Activated CD4-positive, alpha-beta T cell treated with anti-CD3 and anti-CD28 coated beads for 4 hours (primary cell): ENCODE measurements around the gene HOXB4.

Experiments
- DNase-seq, 2 donors: peaks; one replicate each; pipeline ENCODE4 v3.0.0-alpha.2; 2020

Gene HOXB4

DNA sequence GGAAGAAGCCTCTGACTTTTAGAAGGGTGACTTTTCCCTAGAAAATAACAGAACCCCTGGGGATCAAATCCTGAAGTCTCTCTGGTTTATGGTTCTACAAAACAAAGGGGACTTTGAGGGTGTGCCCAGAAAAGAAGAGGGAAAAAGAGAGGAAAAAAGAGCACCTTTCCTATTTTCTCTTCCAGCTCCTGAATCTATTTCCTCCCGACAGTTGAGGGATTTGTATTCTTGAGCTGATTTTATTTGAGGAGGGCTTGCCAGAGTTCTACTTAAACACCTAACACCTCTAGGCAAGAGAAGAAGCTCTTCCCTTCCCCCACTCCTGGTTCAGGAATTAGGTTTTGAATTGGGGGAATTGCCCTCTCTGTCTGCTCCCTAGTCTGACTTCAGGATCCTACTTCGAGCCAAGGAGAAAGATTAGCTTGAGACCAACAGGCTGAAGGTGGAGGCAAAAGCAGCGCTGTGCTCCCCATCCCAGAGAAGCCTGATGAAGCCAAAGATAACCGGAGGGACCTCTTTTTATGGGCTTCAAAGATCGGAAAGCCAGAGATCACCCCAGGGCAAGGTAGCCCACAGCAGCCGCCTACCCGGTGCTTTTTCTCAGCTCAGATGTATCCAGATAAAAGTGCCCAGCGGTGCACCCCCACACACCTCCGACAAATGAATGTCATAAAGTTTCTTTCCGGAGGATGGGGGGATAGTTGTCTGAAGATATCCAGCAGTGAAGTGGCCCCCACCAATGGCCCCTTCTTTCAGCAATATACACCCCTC lies 11.1 kb upstream of the HOXB4 start:
- no peak for DNase-seq

DNA sequence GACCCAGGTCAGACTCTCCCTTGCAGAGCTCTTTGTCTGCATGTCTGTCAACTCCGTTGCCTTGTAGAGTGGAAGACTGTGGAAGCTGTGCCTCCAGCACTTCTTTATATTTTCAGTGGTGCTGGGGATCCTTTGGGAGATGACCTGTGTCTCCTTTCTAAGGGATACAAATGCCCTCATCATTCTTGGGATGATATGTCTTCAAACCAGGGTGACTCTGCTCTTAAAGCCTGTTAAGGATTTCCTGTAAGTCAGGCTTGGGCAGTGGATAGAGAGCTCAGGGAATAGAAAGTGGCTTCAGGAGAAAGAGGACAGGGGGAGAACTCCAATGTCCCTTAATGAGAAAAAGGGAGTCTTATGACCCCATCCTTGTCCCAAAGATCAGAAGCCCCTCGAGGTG lies 10.4 kb upstream of the HOXB4 start:
- no peak for DNase-seq

DNA sequence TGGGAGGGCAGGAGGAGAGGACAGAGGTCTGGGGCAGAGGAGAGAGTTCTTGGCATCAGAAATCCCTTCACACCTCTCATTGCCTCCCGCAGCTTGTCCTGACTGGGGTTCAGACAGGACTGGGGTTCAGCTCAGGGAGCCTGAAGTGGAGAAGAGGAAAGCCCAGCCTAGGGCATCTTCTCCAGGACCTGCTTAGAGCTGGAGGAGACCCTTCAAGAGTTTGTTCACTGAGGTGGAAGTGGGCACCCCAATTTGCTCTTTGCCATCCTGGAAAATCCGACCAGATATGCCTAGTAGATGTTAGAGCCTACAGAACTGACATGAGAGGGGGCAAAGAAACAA lies 9.9 kb upstream of the HOXB4 start:
- no peak for DNase-seq

DNA sequence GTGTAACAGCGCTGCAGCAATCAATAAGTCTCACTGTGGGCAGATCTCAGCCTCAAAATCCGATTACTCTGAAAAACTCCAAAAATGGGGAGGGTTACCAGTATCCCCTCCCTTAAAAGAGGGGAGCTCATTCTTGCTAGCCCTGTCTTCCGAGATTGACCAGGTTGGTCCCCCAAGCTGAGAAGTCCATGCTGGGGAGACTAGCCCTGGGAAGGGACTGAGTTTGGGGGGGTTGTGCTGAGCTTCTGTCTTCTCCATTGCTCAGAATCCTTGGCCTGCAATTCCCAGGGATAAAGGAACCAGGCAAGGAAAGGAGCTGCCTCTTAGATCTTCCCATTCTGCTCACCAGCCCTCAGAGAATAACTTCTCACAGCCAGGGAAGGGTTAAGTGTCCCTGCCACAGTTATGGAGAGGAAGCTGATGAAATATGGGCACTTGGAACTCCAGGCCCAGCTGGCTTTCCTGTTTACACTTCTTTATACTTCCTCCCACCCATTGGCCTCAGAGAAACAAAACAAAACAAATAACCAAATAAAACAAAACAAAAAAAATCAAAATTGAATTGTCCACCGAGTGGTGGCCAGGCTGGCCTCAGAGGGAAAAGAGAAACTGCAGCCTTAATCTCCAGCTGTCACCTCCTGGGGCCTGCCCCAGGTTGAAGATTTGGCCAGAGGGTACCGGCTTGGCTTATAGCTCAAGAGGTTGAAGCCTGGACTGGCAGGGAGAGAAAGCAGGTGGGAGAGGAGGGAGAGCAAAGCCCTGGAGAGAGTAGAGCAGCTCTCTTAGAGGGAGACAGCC lies 9.3 kb upstream of the HOXB4 start:
- no peak for DNase-seq

DNA sequence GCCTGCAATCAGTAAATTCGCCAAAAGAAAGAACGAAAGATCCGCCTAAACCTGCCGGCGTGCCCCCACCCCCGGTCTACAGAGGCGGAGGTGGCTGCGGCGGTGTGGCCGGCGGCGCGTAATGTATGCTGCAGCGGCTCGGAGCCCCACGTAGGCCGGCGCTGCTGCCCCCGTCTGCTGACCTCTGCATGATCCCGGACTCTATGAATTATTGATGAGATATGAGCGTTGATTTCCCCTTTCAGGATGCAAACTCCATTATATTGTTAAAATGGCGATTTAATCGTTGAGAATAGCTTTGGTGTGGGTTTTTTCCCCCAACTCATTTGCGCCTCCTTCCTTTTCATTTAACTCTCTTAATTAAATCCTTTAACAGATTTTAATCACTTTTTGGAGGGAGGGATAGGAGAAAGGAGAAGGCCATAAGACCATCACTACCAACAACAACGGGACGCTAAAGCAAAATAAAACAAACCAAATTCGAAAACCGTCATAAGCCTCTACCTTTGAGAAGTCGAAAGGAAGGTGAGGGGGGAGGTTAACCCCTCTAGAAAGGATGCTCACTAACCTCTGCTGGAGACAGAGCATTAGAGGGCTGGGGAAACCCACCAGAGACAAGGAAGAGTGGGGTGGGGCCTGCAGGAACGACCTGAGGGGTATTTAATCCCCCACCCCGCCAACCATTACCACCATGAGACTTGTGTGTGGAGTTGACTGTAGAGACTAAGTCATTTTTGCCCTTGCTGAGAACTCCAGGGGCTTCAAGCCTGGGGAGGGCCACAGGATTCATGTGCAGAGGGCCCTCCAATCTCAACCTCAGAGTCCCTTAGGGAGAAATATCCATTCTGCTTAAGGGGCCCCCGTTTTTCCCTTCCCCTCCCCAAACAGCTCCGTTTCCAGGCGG lies 8.5 kb upstream of the HOXB4 start:
- peak in 1 of 2 donors; percentile 51 for DNase-seq

DNA sequence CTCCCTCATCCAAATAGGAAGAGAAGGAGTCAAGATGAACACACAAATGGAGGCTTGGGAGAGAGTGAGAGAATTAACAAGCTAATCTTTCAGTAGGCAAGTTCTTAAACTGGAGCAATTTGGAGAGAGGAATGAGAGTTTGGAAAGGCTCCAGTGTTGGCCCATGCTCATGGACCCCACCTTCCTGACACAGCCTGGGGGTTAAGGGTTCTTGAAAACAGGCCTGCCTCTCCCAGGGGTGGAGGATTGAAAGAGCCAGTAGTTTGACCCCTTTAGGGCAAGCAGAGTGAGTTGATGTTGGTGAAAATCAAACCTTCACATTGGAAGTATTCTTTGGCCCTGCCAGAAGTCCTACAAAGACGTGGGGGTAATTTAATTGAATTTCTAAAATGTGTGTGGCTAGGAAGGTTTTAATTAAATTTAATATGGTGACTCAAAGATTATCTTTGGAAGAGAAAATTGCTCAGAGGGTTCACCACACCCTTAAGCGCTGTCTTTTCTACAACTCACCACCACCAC lies 6.1 kb upstream of the HOXB4 start:
- DNase-seq: no peak

DNA sequence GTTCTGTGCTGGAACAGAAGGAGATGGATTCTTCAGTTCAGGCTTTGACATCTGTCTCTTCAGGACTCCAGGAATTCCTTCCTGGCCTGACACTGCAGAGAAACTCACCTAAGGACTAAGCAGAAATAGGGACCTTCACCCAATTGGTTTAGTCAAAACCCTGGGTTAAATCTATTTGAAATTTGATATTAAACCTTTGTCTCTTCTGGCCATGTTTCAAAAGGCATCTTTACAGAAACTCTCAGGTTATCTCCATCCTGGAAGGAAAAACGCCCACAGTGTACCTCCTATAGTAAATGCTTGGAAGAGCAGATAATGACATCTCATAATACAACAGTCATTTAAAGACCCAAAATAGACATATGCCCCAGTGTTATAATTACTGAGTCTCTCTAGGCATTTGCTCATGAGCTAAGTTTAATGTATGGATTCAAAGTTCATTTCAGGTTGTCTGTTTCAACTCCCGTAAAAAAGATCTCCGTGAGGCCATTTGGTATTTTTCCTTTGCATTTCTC lies 5.6 kb upstream of the HOXB4 start:
- no peak for DNase-seq

DNA sequence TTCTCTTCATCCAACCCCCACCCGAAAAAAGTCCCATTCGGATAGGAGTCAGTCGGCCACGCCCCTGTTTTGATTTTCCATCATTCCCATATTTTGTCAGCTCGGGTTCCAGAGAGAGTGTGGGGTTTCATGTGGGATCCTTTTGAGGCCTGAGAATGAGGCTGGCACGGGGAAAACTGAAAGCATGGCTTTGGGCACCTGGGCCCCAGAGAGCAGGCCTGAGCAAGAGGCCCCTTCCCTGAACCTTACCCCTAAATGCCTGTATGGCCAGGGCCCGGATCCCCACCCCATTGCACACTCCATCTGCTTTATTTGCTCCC lies 4.6 kb upstream of the HOXB4 start:
- no peak for DNase-seq

DNA sequence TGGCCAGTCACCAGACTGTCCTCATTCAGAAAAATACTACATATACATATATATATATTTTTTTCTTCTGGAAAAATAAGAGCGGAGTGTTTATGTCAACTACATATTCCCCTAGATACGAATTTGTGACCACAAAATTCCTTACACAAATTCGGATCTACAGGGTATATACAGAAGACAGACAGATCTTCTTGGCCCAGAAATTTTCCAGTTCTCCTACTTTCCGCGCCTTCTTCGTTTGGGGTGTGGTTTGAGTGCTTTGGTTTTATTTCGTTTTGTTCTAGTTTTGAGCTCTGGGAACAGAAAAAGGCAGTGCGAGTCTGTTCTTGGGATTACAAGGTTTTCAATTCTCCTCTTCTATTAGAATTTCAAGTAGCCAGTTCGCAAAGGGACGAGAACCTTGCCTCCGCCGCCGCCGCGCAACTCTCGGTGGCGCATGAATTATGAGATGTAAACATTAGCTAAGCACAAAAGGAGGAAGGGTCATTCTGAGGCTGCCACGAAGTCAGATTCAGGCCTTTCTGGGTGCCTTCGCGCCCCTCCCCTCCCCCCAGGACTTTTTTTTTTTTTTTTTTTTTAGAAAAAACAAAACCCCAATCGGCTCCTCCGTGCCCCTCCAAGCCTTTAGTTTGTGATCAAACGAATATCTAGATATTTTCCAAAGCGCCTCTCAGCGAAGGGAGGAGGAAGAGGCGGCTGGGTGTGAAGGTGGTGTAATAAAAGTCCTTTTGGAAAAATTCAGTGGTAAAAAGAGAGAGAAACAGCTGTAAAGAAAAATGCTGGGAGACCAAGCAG lies 1.8 kb upstream of the HOXB4 start:
- DNase-seq: no peak

DNA sequence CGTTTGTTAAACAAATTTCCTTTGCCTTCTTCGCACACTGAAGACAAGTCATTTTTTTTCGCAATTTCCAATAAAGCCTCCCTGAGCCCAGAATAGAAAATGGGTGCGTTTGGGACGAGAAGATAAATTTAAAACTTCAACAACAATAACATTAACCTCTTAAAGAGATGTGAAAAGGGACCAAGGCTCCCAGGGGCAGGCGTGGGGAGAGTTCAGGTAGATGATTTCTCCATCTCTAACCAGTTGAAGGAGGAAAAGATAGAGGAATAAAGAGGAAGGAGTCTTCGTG lies 1.3 kb upstream of the HOXB4 start:
- no peak for DNase-seq

DNA sequence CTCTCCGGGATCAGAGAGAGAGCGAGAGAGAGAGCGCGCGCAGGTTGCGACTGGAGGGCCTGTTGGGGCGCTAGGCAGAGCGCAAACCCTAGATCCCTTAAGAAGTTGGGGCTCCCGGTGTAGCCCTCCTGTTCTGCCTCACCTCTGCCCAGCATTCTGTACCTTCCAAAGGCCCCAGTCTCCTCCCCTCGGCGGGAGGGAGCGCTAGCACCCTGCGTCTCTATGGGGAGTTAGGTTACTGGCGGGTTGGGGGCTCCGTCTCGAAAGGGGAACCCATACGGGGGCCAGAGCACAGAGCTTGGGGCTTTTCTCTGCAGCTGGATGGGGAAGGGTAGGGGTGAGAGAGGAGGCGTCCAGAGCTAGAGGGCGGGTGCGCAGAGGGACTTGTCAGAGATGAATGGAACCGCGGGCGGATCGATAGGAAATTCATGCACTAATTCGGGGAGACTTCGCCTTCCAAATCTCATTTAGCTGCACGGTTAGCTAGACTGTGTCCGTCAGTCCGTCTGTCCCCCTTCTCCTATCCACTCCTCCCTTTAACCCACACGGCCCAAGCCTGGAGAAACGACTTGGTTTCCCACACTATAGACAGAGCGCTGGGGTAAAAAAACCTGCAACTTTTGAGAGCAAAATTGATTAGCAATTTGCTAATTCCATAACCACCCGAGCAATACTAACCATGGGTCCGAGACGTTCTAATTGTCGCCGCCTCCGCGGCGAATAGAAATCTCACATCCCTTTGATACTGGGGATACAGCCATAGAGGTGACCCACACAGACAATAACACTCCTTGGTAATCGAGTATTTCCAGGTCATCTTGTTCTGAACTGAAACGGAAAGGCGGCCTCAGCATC lies 693 bp upstream of the HOXB4 start:
- DNase-seq: peak in 1 of 2 donors; percentile 27

DNA sequence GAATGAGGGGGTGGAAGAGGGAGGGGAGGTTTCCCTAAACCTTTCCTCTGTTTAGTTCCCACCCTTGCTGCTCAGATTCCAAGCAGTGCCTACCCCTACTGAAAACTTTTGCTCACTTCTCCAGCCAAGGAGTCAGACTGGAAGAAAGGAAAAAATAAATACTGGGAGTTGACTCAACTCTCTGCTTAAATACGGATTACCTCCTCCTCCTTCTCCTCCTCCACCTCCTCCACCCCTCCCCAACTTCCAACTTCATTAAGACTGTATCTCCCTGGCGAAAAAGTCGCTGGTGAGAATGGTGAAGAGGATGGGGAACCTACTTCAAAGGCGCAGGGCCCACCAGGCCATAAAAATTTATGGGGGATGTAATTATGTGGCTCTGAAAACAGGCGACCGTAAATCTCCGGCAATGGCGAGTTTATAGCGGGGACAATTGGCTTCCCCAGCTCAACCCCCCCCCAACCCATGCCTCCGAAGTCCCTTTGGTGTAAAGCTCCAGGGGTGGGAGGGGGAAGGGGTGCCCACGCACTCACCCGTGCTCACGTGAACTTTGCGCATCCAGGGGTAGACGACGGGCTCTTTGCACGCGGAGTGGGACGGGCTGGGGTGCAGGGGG lies 712 bp downstream of the HOXB4 start:
- DNase-seq: no peak

DNA sequence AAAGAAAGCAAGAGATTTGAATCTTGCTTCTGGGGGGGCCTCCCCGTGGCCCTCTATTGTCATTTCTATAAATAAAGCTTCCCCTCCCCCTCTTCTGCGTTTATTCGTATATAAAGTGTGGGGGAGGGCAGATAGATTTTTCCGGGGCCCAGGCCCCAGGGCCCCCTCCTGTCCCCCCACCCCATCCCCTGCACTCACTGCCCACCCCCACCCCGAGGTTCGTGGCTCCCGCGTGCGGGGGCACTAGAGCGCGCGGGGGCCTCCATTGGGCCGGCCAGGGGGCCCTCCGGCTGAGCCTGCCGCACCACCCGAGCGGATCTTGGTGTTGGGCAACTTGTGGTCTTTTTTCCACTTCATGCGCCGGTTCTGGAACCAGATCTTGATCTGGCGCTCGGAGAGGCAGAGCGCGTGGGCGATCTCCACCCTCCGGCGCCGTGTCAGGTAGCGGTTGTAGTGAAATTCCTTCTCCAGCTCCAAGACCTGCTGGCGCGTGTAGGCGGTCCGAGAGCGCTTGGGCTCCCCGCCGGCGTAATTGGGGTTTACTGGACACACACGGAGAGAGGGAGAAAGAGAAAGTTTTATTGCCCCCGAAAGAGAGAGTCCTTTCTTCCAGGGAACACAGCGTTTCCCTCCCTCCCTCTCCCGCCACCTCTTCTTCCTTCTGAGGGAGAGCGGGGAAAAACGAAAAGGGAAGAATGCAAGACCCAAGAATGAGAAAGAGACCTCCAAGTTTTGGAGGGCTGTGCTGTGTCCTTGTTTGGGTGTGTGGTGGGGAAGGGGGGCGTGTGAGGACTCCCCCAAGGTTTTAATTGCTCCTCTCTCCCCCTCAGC lies 1.5 kb downstream of the HOXB4 start:
- DNase-seq: no peak

DNA sequence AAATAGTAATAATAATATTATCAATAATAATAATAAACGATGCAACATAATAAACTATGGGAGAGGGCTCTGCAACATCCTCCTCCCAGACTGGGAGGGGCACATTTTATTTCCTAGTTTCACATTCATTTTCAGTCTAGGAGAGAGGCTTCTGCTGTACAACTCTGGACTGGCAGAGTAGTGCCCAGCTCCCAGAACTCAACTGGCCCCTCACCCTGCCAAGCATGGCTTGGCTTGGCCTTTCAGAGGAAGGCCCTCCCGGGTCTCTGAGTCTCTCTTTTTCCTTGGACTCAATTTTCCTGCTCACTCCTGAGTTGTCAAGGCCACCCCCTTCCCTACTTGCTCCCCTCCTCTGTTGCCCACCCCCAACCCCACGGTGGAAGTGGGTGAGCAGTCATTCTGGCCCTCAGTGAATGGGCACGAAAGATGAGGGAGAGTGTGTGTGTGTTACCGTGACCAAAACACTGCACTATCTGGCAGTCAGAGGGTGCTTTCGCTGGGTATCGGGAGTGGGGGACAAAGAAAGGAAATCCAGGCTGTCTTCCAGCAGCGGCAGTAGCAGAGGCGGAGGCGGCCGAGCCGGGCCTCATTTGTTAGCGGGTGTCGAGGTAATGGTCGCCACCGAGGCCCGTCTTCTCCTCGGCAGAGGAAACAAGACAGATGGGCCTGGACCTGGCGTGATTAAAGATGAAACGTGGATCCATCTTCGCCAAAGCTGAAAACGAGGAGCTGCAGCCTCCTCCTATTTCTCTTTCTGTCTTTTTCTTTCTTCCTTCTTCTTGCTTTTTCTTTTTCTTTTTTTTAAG lies 2.3 kb downstream of the HOXB4 start:
- no peak for DNase-seq

DNA sequence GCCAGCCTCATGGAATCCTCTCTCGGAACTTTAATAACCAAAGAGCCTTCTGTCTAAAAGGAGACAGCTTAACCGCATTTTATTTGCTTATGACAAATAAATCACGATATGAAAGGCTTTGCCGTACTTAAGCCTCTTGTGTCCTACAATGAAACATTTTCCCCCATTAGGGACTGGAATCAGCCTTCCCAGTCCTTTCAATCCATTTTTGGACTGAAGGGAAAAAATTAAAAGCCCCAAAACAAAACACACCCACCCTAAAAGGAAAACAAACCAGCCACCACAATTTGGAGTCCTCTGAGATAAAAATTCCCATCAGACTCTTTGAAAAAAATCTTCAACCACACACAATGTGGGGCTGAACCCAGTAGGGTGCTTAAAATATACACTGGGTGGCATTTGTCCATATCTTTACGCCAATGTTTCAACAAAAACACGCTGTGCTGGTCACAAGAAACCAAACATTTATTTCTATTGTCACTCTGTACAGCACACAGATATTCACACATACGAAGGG lies 3.0 kb downstream of the HOXB4 start:
- DNase-seq: no peak

DNA sequence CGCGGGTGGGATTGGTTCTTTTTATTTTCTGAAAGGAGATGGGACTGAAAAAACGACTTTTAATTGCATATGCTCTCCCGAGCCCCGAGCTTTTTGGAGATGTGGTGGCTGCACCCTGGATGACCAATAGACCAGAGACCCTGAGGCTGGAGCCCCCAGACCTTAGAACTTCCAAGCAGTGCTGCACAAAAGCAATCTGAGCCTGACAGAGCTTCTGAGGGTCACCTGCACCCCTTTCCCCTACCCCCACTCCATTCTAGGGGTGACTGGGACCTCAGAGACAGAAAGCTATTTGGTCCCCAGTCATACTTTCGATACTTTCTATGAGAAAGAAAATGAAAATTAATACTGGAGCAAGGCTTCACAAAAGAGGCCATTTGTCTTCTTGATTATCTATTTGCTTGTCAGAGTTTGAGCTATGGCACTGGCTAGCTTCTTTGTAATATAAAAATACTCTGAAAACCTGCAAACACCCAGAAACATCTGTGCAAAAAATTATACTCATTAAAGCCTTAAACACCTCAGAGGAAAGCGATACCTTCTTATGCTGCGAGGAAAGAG lies 3.6 kb downstream of the HOXB4 start:
- DNase-seq: no peak

DNA sequence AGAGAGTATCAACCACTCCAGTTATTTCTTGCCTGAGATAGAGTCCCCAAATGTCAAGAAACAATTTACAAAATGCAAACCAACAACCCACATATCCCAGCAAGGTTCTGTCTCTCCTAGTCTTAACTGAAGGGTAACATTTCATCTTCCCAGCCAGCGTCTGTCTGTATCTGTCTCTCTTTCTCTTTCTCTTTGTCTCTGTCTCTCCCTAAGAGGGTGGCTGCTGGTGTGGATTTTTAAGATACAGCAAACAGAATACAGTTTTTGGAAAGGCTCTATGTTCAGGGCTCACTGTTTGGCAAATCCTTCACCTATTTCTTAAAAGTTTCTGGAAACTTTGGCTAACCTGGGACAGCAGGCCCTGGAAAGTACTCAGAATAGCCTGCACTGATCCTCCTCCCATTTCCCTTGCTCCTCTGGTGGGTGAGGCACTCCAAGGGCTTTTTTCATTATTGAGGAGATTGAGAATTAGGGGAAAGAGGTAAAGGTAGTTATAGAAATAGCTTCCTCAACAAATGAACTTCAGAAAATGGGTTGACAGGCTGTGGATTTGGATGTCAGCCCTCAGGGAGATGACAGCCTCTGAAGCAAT lies 6.2 kb downstream of the HOXB4 start:
- no peak for DNase-seq
